AG04450 (cell line): ENCODE data around the gene TNN. TPM values are rescaled to one million over a fixed set of nuclear protein-coding genes. Genes with fewer than 3 reads are reported as not detected.

Experiments used
- CTCF ChIA-PET: fragments of 300-600, 350-600 bp; formaldehyde crosslinking; extraction: SDS; loops from one replicate; lab custom pipeline; 2022; ENCODE audit warnings: antibody characterized with exemption, inconsistent platforms; lab: Charles Lee
- POLR2A ChIA-PET: fragments of 350-600 bp; formaldehyde crosslinking; extraction: SDS; loops from one replicate; lab custom pipeline; 2021; ENCODE audit warnings: antibody characterized with exemption, inconsistent platforms; lab: Yijun Ruan, JAX
- DNase-seq: peaks from one replicate; pipeline ENCODE4 v3.0.0-alpha.2; 2011; ENCODE audit warnings: low read depth, low spot score
- H3K27ac ChIP-seq: one replicate; pipeline ENCODE4 v1.5.1; 2012; ENCODE audit warnings: low read depth, low read length, control low read depth
- H3K27me3 ChIP-seq: one replicate; pipeline ENCODE4 v1.6.0; 2012; ENCODE audit warnings: low read length; ENCODE audit not compliant: control insufficient read depth, insufficient read depth
- H3K4me3 ChIP-seq: 2 replicates; pipeline ENCODE4 v1.5.1; 2011; ENCODE audit warnings: mild to moderate bottlenecking, low read depth, low read length, control low read depth
- H3K9me3 ChIP-seq: 2 replicates; pipeline ENCODE4 v1.5.1; 2012; ENCODE audit warnings: low read length; ENCODE audit not compliant: control insufficient read depth, insufficient read depth
- CTCF ChIP-seq: IDR thresholded peaks from 2 replicates; pipeline ENCODE4 v1.5.1; 2011; ENCODE audit warnings: low read depth, low read length, control low read depth, inconsistent platforms
- polyA plus RNA-seq: library from polyadenylated mRNA; depleted of rRNA; stranded (reverse); fragments of >200 nt; gene quantifications from 2 replicates; pipeline ENCODE4 v1.2.3, GENCODE V29; 2011

TNN gene
- polyA plus RNA-seq, 1 experiment = not detected

GRCh38 chr1:175192630-175193526 is 125.2 kb downstream of the TNN start, which contains the start of gene KIAA0040:
Gene KIAA0040, minus strand, starts transcription at chr1:175192776. Its CDS starts 31,763 bp downstream, at chr1:175161013.
- no peak for TF ChIP-seq CTCF
- peaks cover 11% of the 10 kb centered on the region for H3K27me3 ChIP-seq
- POLR2A ChIA-PET = no interaction called here
- peak within 1 kb of the TSS; percentile 53 for H3K4me3 ChIP-seq
- H3K9me3 ChIP-seq = no peaks in the 10 kb centered on the region; the same call in 1 of the 2 replicates
- no peak for DNase-seq
- no peak within 1 kb of the TSS for H3K27ac ChIP-seq
- CTCF ChIA-PET = interaction anchor here (1.2 kb wide), 1 partner anchor 68 kb away, joined by 3 read pairs; no protein-coding TSS in a partner anchor

GRCh38 chr1:175193527-175193910 is 125.9 kb downstream of the TNN start:
- H3K9me3 ChIP-seq = no peaks in the 10 kb centered on the region; the same call in 1 of the 2 replicates
- POLR2A ChIA-PET = no interaction called here
- TF ChIP-seq CTCF = no peak
- DNase-seq = no peak
- CTCF ChIA-PET = no interaction called here
- H3K27ac ChIP-seq = no peak overlapping the region
- no peak overlapping the region for H3K4me3 ChIP-seq
- H3K27me3 ChIP-seq = peaks cover 11% of the 10 kb centered on the region

GRCh38 chr1:175195281-175195680 is 127.6 kb downstream of the TNN start:
- Histone ChIP-seq H3K27ac (no peak overlapping the region), H3K9me3 (no peaks in the 10 kb centered on the region; the same call in 1 of the 2 replicates), H3K4me3 (no peak overlapping the region), H3K27me3 (peaks cover 11% of the 10 kb centered on the region)
- DNase-seq = no peak
- ChIA-PET CTCF (no interaction called here), POLR2A (no interaction called here)
- TF ChIP-seq CTCF = no peak

DNA sequence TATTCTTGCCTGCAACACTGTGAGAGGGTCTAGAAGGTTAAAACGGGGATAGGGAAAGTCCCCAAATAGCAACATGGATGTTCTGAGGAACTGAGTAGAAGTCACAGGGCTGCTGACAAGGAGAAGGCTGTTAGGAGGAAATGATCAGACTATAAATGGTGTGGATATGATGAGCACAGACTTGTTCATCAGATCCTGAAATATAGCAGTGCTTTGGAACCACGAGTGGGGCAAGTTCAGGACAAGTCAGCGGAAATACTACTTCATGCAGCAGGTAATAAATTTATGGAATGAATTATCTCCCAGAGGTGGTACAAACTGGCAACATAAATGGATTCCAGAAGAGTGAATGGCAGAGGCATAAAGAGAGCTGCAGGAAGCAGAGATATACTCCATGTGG is 128.2 kb downstream of the TNN start:
- Histone ChIP-seq H3K27me3 (peaks cover 11% of the 10 kb centered on the region), H3K4me3 (no peak overlapping the region), H3K9me3 (no peaks in the 10 kb centered on the region; the same call in 1 of the 2 replicates), H3K27ac (no peak overlapping the region)
- CTCF ChIA-PET = interaction anchor here (0.7 to 0.9 kb wide), 2 partner anchors 40 to 50 kb away, joined by 3 to 4 read pairs; no protein-coding TSS in a partner anchor
- no peak for TF ChIP-seq CTCF
- no peak for DNase-seq
- POLR2A ChIA-PET = no interaction called here

GRCh38 chr1:175197531-175197930 is 129.9 kb downstream of the TNN start:
- DNase-seq = no peak
- peaks cover 3% of the 10 kb centered on the region for H3K27me3 ChIP-seq
- no peaks in the 10 kb centered on the region; the same call in 1 of the 2 replicates for H3K9me3 ChIP-seq
- no peak for TF ChIP-seq CTCF
- ChIA-PET POLR2A (no interaction called here), CTCF (no interaction called here)
- H3K27ac ChIP-seq = no peak overlapping the region
- no peak overlapping the region for H3K4me3 ChIP-seq
